Astrocyte of the cerebellum (primary cell): ENCODE measurements around the gene SH3TC2.

Experiments used
- DNase-seq: peaks from one replicate; pipeline ENCODE4 v3.0.0-alpha.2; 2011; ENCODE audit warnings: low read depth
- H3K4me3 ChIP-seq: 2 replicates; pipeline ENCODE4 v1.5.1; 2011; ENCODE audit warnings: mild to moderate bottlenecking, low read depth, low read length, moderate library complexity
- CTCF ChIP-seq: IDR thresholded peaks from 2 replicates; pipeline ENCODE4 v1.5.1; 2012; ENCODE audit warnings: low read length, low read depth, moderate library complexity, mild to moderate bottlenecking; ENCODE audit errors: missing control alignments
- in situ Hi-C: cut with HindIII; loops from 2 replicates; pipeline ENCODE4 v1.10.0; 2017; ENCODE audit warnings: low sequenced_read_pairs

SH3TC2 gene

GRCh38 chr5:149063896-149064478, 1.1 kb upstream of the SH3TC2 start:
- no peak for TF ChIP-seq CTCF
- no peak overlapping the region for H3K4me3 ChIP-seq
- no peak for DNase-seq
- in situ Hi-C loops: no loop called here

- H3K4me3 ChIP-seq: no peak overlapping the region
- in situ Hi-C loops: no loop called here
- no peak for DNase-seq
- TF ChIP-seq CTCF: no peak
Measured at GRCh38 chr5:149062371-149063016, 368 bp downstream of the SH3TC2 start.

- no peak for TF ChIP-seq CTCF
- in situ Hi-C loops: no loop called here
- no peak overlapping the region for H3K4me3 ChIP-seq
- no peak for DNase-seq
Measured at GRCh38 chr5:149061341-149061740, 1.5 kb downstream of the SH3TC2 start.

- H3K4me3 ChIP-seq: no peak overlapping the region
- in situ Hi-C loops: no loop called here
- no peak for DNase-seq
- no peak for TF ChIP-seq CTCF
Measured at GRCh38 chr5:149060325-149060724, 2.5 kb downstream of the SH3TC2 start.

GRCh38 chr5:149056616-149057165, 6.2 kb downstream of the SH3TC2 start:
- in situ Hi-C loops: no loop called here
- no peak for TF ChIP-seq CTCF
- no peak for DNase-seq
- H3K4me3 ChIP-seq: no peak overlapping the region

GRCh38 chr5:149054416-149054815, 8.4 kb downstream of the SH3TC2 start:
- TF ChIP-seq CTCF: no peak
- in situ Hi-C loops: no loop called here
- H3K4me3 ChIP-seq: no peak overlapping the region
- no peak for DNase-seq
